Skin epidermis (tissue), 12 donors: Measurements from ENCODE around the gene NEGR1.

ENCODE experiments used
- H3K27ac ChIP-seq, 21 experiments: fragments of 200-600 bp; sonication (generic) in 11 of 21; one replicate each; pipeline ENCODE4 v1.5.0; 2020; ENCODE audit warnings: mild to moderate bottlenecking in 3 of 21, inconsistent platforms in 2 of 21, moderate library complexity in 2 of 21
- H3K4me3 ChIP-seq, 7 experiments: fragments of 200-600 bp; sonication (generic) in 2 of 7; one replicate each; pipeline ENCODE4 v1.5.0; 2020; ENCODE audit warnings: inconsistent platforms in 2 of 7, mild to moderate bottlenecking in 2 of 7, moderate library complexity in 1 of 7

Gene NEGR1

DNA sequence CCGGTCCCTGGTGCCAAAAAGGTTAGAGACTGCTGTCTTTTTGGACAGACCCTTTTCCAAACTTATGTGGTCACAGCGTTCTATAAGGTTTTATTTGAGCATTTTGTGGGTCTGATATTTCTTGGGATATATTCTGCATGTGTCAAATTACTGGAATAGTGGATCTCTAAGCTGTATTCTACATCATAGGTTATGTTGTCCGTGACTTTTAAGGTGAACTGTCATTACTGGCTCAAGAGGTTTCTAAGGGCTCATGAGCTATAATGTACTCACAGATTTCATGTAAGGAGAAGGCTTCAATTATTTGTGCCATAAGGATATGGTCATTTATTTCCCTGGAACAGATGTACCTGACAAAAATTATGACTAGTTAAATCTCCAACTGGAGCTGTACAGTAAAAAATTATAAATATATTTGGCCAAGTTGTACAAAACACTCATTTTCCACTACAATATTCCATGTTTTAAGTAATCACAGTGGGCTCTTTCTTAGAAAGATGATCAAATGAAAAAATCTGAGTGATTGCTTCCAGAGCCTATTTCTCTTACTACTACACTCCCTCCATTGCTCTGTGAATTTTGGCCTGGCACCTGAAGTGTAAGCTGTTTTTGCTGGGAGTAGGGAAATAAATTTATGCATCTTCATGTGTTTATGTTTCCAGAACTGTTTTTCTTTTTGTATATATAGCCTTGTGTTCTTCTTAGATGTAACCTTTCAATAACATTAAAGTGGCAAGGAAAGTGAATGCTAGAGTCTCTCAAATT, 663.4 kb downstream of the NEGR1 start:
- Histone ChIP-seq H3K4me3 (no peak overlapping the region), H3K27ac (no peak overlapping the region)

DNA sequence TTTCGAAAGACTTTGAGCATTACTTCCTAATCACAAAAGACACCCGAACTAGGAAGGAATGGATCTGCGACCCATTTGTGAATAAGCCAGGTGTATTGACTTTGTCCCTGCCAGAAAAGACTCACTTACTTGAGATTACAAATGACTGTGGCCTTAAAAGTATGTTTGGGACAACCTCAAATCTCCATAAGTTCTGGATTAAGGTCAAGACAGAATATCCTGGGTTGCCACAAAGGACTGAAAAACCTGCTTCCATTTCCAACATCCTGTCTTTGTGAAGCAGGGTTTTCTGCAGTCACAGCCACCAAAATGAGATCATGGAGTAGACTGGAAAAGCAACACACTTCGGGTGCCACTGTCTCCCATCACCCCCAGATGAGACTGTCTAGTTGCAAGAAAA, 664.1 kb downstream of the NEGR1 start:
- H3K27ac ChIP-seq = no peak overlapping the region
- no peak overlapping the region for H3K4me3 ChIP-seq

- no peak overlapping the region for H3K27ac ChIP-seq
- no peak overlapping the region for H3K4me3 ChIP-seq
These were observed 671.9 kb downstream of the NEGR1 start for GRCh38 chr1:71610476-71610875.

GRCh38 chr1:71603044-71603776, 679.1 kb downstream of the NEGR1 start:
- Histone ChIP-seq H3K4me3 (no peak overlapping the region), H3K27ac (no peak overlapping the region)

DNA sequence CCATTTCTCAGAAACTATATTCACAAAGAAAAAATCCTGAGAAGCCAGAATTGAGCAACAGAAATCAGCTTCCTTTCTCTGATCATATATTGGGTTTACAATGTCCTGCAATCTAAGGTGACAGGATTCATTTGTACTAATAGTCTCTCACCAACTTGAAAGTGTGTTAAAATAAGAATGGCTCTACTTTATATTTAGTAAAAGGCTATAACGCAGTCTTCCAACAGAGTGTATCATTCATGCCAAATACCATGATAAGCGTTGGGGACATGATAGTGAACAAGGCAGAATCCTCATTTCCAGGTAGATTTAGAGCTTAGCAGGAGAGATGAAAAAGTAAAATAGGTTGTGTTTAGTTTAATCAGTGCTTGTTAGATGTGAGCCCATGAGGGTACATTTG, 682.3 kb downstream of the NEGR1 start:
- H3K27ac ChIP-seq = no peak overlapping the region
- no peak overlapping the region for H3K4me3 ChIP-seq

DNA sequence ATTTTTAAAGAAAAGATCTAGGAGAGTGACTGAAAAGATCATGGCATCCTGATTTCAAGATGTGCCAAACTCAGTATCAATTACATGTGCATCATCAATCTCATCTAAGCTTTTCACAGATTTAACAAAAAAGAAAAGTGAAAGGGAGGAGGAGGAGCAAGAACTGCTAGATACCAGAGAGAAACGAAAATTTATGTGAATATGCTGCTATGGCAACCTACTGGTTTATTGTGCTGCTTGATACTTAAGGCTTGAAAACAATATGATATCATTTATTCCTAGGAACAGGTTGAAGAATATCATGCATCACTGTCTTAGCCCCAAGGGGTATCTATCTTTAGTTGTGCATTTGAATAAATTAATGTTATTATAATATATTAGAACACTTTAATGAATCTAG, 683.0 kb downstream of the NEGR1 start:
- Histone ChIP-seq H3K4me3 (no peak overlapping the region), H3K27ac (no peak overlapping the region)

DNA sequence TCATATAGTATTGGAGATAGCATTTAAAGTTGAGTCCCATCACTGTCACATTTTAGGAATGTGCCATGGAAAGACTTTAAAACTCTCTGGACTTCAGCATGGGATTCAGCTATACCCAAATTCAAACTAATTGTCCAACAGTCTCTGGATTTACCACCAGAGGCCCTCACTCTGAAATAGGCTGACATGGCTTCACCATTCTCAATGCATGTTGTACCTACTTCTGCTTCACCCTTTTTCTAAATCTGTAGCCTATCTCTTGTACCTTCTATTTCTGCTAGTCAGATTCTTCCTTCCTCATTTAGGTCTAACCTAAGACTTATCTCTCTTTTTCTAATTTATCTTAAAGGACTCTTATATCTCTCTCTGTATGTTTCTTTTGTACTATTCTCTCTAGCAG, 688.8 kb downstream of the NEGR1 start:
- H3K27ac ChIP-seq = no peak overlapping the region
- H3K4me3 ChIP-seq = no peak overlapping the region

DNA sequence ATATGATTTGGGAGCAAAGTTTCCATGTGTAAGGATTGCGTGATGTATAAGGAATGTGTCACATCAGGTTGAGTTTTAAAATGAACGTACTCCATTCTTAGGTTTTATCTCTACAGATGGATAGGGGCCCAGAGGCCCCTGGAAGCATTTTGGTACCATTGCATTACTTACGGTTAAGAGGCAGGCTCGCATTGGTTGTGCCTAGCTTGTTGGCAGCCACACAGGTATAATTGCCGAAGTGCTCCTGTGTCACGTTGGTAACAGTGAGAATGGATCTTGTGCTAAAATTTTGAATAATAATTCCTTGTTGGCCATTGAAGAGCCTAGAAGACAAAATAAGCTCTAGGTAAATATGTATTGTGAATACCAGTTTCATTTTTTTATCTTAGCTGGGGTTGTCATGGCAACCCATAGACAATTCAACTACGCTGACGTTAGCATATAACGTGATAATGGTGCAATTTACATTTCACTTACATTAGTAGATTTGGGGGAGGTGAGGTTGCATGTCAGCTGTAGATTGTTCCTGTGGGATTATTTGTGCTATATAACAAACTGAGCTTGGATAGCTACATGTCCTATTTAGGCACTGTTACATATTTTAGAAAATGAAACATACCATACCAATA, 689.6 kb downstream of the NEGR1 start:
- no peak overlapping the region for H3K27ac ChIP-seq

GRCh38 chr1:71589005-71589404, 693.3 kb downstream of the NEGR1 start:
- peak overlapping the region in 1 of 21 experiments; percentile 16 for H3K27ac ChIP-seq
- H3K4me3 ChIP-seq = no peak overlapping the region

More for the DNA sequence above, 689.6 kb downstream of the NEGR1 start:
- no peak overlapping the region for H3K4me3 ChIP-seq

- no peak overlapping the region for H3K4me3 ChIP-seq
- H3K27ac ChIP-seq = no peak overlapping the region
These were observed 694.4 kb downstream of the NEGR1 start for GRCh38 chr1:71587961-71588360.

DNA sequence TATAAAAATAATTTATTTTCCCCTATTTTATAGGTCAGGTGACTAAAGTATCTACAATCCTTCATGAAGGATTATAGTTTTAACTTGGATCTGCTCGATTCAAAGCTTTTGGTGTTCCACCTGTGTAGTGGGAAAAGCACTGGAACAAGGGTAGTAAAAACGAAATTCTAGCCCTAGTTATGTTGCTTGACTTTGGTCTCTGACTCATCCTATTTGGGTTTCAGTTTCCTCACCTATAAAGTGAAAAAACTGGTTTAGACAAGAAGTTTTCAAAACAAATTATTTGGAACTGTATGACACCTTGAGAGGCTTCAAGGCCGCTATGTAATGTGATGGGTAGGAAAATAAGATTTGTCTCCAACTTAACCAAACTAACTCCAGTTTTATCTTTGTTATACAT, 696.3 kb downstream of the NEGR1 start:
- no peak overlapping the region for H3K27ac ChIP-seq
- H3K4me3 ChIP-seq = no peak overlapping the region

- H3K4me3 ChIP-seq = no peak overlapping the region
- no peak overlapping the region for H3K27ac ChIP-seq
These were observed 698.6 kb downstream of the NEGR1 start for GRCh38 chr1:71583756-71584155.

GRCh38 chr1:71582673-71583072, 699.7 kb downstream of the NEGR1 start:
- Histone ChIP-seq H3K4me3 (no peak overlapping the region), H3K27ac (no peak overlapping the region)

- Histone ChIP-seq H3K4me3 (no peak overlapping the region), H3K27ac (no peak overlapping the region)
These were observed 704.7 kb downstream of the NEGR1 start for GRCh38 chr1:71577451-71578131.

- Histone ChIP-seq H3K27ac (no peak overlapping the region), H3K4me3 (no peak overlapping the region)
These were observed 710.3 kb downstream of the NEGR1 start for GRCh38 chr1:71572038-71572437.

- Histone ChIP-seq H3K4me3 (no peak overlapping the region), H3K27ac (no peak overlapping the region)
These were observed 715.9 kb downstream of the NEGR1 start for GRCh38 chr1:71566413-71566812.

- no peak overlapping the region for H3K4me3 ChIP-seq
- H3K27ac ChIP-seq = no peak overlapping the region
These were observed 716.5 kb downstream of the NEGR1 start for GRCh38 chr1:71565831-71566230.

GRCh38 chr1:71565262-71565661, 717.1 kb downstream of the NEGR1 start:
- no peak overlapping the region for H3K4me3 ChIP-seq
- H3K27ac ChIP-seq = no peak overlapping the region

- H3K4me3 ChIP-seq = no peak overlapping the region
- no peak overlapping the region for H3K27ac ChIP-seq
These were observed 720.0 kb downstream of the NEGR1 start for GRCh38 chr1:71562298-71562697.

DNA sequence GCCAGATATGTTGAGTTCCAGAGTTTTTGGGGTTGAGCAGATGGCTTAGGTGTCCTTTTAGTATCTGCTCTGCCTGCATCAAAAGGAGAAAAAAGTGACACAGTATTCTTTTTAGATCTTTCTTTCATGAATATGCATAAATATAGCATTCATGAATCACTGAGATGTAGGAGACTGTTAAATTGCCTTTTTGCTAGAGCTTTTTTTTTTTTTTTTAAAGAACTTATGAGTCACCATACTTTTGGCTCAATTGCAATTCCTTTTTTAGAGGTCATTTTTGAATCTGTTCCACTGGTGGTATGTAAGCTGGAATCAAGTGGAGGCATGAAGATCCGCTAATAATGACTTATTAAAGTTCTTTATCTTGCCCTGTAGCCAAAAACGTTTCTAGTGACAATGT, 720.6 kb downstream of the NEGR1 start:
- H3K4me3 ChIP-seq = no peak overlapping the region

More for the DNA sequence above, 720.6 kb downstream of the NEGR1 start:
- H3K27ac ChIP-seq = peak overlapping the region in 1 of 21 experiments; percentile 47
